Cardiac fibroblast (primary cell): ENCODE results near the gene LOC128125822.

Experiments
- DNase-seq, 2 donors: peaks; one replicate each; pipeline versions ENCODE4 v3.0.0 to v3.0.0-alpha.2; 2010; ENCODE audit warnings: low read depth in 2 of 2
- H3K4me3 ChIP-seq, 2 donors: replicated peaks in 1 of 2; 1 replicate in 1 of 2; 2 replicates in 1 of 2; pipeline ENCODE4 v1.5.1; 2011; ENCODE audit warnings: low read depth in 2 of 2, low read length in 2 of 2, mild to moderate bottlenecking in 2 of 2, moderate library complexity in 1 of 2
- TF ChIP-seq, protein P1 (sequence below): IDR thresholded peaks from one replicate; pipeline ENCODE4 v1.5.1; 2011; ENCODE audit warnings: low read depth, mild to moderate bottlenecking, low read length, inconsistent platforms

LOC128125822 gene

GRCh38 chr6:63565058-63565726 is 7.1 kb upstream of the LOC128125822 start:
- no peak overlapping the region for H3K4me3 ChIP-seq
- no peak for DNase-seq
- TF ChIP-seq, protein P1, sequence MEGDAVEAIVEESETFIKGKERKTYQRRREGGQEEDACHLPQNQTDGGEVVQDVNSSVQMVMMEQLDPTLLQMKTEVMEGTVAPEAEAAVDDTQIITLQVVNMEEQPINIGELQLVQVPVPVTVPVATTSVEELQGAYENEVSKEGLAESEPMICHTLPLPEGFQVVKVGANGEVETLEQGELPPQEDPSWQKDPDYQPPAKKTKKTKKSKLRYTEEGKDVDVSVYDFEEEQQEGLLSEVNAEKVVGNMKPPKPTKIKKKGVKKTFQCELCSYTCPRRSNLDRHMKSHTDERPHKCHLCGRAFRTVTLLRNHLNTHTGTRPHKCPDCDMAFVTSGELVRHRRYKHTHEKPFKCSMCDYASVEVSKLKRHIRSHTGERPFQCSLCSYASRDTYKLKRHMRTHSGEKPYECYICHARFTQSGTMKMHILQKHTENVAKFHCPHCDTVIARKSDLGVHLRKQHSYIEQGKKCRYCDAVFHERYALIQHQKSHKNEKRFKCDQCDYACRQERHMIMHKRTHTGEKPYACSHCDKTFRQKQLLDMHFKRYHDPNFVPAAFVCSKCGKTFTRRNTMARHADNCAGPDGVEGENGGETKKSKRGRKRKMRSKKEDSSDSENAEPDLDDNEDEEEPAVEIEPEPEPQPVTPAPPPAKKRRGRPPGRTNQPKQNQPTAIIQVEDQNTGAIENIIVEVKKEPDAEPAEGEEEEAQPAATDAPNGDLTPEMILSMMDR: no peak

DNA sequence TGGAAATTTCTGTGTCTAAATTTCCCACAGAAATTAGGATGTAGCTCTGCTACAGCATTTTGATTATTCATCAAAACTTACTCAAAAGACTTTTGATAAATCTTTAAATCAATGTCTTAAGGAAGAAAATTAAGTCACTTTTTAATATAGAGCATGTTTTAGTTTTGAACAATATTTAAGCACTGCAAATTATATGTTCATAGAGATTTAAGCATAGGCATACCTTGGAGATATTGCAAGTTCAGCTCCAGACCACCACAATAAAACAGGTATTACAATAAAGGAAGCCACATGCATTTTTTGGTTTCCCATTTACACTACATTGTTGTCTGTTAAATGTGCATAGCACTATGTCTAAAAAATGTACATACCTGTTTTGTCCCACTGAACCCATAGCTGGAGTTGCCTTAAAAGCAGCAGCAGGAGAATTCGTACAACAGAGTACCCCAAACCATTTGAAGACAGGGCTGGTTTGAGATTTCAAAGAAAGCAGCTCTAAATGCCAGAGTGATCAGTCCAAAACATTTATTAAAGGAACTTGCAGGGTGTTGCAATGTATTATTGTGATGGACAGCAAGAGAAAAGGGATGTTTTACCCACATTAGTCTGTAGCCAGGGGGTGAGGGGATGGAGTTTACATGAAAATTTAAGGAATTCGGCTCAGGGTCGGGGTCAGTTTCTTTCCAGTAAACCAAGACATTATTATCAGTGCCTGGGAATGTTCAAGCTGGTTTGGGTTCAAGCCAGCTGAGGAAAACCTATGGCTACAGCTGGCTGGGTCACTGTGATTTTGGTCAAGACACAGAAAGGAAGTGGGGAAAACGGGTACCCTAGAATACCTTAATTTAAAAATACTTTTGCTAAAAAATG is 6.3 kb upstream of the LOC128125822 start:
- DNase-seq: peak in 1 of 2 donors; percentile 94
- TF ChIP-seq, protein P1: no peak
- H3K4me3 ChIP-seq: no peak overlapping the region

- TF ChIP-seq, protein P1: no peak
- no peak overlapping the region for H3K4me3 ChIP-seq
- DNase-seq: no peak
These were observed 4.3 kb upstream of the LOC128125822 start for GRCh38 chr6:63567966-63568365.

GRCh38 chr6:63571361-63572043 is 778 bp upstream of the LOC128125822 start:
- DNase-seq: peak; percentile 80 to 95
- TF ChIP-seq, protein P1: no peak
- H3K4me3 ChIP-seq: peak overlapping the region; percentile 38 to 60

GRCh38 chr6:63572747-63573075 is 431 bp downstream of the LOC128125822 start:
- DNase-seq: no peak
- H3K4me3 ChIP-seq: peak overlapping the region; percentile 89 to 96
- TF ChIP-seq, protein P1: no peak

- TF ChIP-seq, protein P1: no peak
- H3K4me3 ChIP-seq: peak overlapping the region; percentile 89 to 96
- peak; percentile 66 to 81 for DNase-seq
These were observed 1.0 kb downstream of the LOC128125822 start for GRCh38 chr6:63573076-63573898.
